Measurements from ENCODE around the gene G6PC3.
"Not testable (repeated sequence)": the region's sequence is repeated elsewhere in the genome, so short reads cannot be mapped to it uniquely, and the experiment has no call there.

Gene G6PC3

GRCh38 chr17:44106801-44107200 is 36.3 kb downstream of the G6PC3 start:
- no peak for DNase-seq (ENCODE audit: low spot score)

- DNase-seq (ENCODE audit: low spot score): no peak
These were observed 38.1 kb downstream of the G6PC3 start for GRCh38 chr17:44108440-44109311.

- no peak for DNase-seq (ENCODE audit: low spot score)
These were observed 38.7 kb downstream of the G6PC3 start for GRCh38 chr17:44109312-44109630.

- DNase-seq (ENCODE audit: low spot score): no peak
These were observed 39.6 kb downstream of the G6PC3 start for GRCh38 chr17:44110011-44110686.

GRCh38 chr17:44110823-44111633 is 40.5 kb downstream of the G6PC3 start:
- peak; percentile 95 for DNase-seq (ENCODE audit: low spot score)

GRCh38 chr17:44111777-44112176 is 41.2 kb downstream of the G6PC3 start:
- no peak for DNase-seq (ENCODE audit: low spot score)

- DNase-seq (ENCODE audit: low spot score): no peak
These were observed 42.0 kb downstream of the G6PC3 start for GRCh38 chr17:44112284-44113280.

- DNase-seq (ENCODE audit: low spot score): no peak
These were observed 42.8 kb downstream of the G6PC3 start for GRCh38 chr17:44113382-44113781.

GRCh38 chr17:44113868-44114840 is 43.6 kb downstream of the G6PC3 start:
- DNase-seq (ENCODE audit: low spot score): no peak

- peak; percentile 85 for DNase-seq (ENCODE audit: low spot score)
These were observed 45.3 kb downstream of the G6PC3 start for GRCh38 chr17:44115585-44116415.

GRCh38 chr17:44117351-44117750 is 46.8 kb downstream of the G6PC3 start:
- no peak for DNase-seq (ENCODE audit: low spot score)

GRCh38 chr17:44118427-44119050 is 48.0 kb downstream of the G6PC3 start:
- DNase-seq (ENCODE audit: low spot score): peak; percentile 64

- no peak for DNase-seq (ENCODE audit: low spot score)
These were observed 48.5 kb downstream of the G6PC3 start for GRCh38 chr17:44119062-44119461.

- DNase-seq (ENCODE audit: low spot score): no peak
These were observed 49.3 kb downstream of the G6PC3 start for GRCh38 chr17:44119798-44120197.

GRCh38 chr17:44120281-44120680 is 49.7 kb downstream of the G6PC3 start:
- DNase-seq (ENCODE audit: low spot score): not testable (repeated sequence)

- DNase-seq (ENCODE audit: low spot score): peak; percentile 76
These were observed 50.5 kb downstream of the G6PC3 start for GRCh38 chr17:44120851-44121605.

- no peak for DNase-seq (ENCODE audit: low spot score)
These were observed 51.7 kb downstream of the G6PC3 start for GRCh38 chr17:44121997-44122815.
